Measurements from ENCODE around the gene CABYR.

GRCh38 chr18:24190590-24190989, 51.7 kb downstream of the CABYR start:
- TF ChIP-seq CTCF (IDR thresholded peaks at IDR 0.05) (no peak), POLR2A (IDR thresholded peaks at IDR 0.05) (no peak)

Measured in breast epithelium (tissue), 3 donors.